ENCODE data around the gene GPR101. TPM values are rescaled to one million over a fixed set of nuclear protein-coding genes. Genes with fewer than 3 reads are reported as not detected.

Gene GPR101
- total RNA-seq, 2 donors from 2014 or later = not detected

- Histone ChIP-seq H3K9me3 (no peaks in the 10 kb centered on the region), H3K27me3 (no peaks in the 10 kb centered on the region), H3K27ac (no peak overlapping the region), H3K9ac (ENCODE audit: low read depth in 2 of 2, low read length in 2 of 2) (no peak overlapping the region), H3K4me3 (no peak overlapping the region), H3K36me3 (no peaks in the 10 kb centered on the region), H3K4me1 (no peaks in the 10 kb centered on the region)
- intact Hi-C loops (cut with DNase I) = no loop called here
- DNase-seq = no peak
- TF ChIP-seq CTCF (IDR thresholded peaks at IDR 0.05) = no peak
Observed at GRCh38 chrX:136999024-136999423, 34.8 kb downstream of the GPR101 start.

Other genes with a start within 250 kb of the GPR101 start
- 100 to 1,000 TPM; 103 to 139 TPM for gene RBMX, start 153.3 kb downstream of the GPR101 start, total RNA-seq